SH-SY5Y (cell line): ENCODE measurements around the gene LHFPL3.

Source experiments
- GATA2 ChIP-seq: IDR thresholded peaks from 2 replicates; pipeline ENCODE4 v1.6.1; 2011; ENCODE audit warnings: mild to moderate bottlenecking, low read depth, low read length
- GATA3 ChIP-seq: IDR thresholded peaks from 2 replicates; pipeline ENCODE4 v1.6.1; 2011; ENCODE audit warnings: low read depth, mild to moderate bottlenecking, low read length, moderate library complexity

DNA sequence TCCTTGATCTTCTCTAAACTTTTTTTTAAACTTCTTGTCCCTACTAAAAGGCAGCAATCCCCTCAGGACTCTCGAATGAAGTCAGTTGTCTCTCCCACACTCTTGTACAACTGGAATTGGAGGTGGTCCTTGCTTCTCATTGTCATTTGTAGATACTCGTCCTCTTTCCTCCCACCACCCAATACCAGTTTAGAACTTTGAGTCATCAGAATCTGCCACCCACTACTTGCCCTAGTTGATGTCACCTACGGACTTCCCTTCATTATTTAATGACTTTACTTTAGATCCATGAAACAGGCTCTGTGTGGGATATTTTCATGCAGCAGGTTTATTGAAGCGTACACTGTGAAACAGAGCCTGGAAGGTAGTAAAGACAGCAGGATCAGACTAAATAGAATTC lies 28.6 kb upstream of the LHFPL3 start:
- no peak for TF ChIP-seq GATA2
- no peak for TF ChIP-seq GATA3
